ENCODE data around the gene CHI3L2. TPM values are rescaled to one million over a fixed set of nuclear protein-coding genes. Genes with fewer than 3 reads are reported as not detected.

Gene CHI3L2
- total RNA-seq, 1 donor from 2014 or later = not detected

GRCh38 chr1:111202707-111203623 is 24.5 kb upstream of the CHI3L2 start:
- H3K27ac ChIP-seq (ENCODE audit: low read depth, low read length) = no peak overlapping the region
- peak overlapping the region; percentile 17 for H3K4me3 ChIP-seq (ENCODE audit: insufficient read depth, low read depth, low read length)
- peak overlapping the region; percentile 83 for H3K4me2 ChIP-seq (ENCODE audit: low read length)
- no peaks in the 10 kb centered on the region for H3K9me3 ChIP-seq (ENCODE audit: insufficient read depth, low read depth, low read length)
- Mint-ChIP-seq H3K9me3 (ENCODE audit: unreplicated experiment) (peaks cover 4% of the 10 kb centered on the region), H3K4me1 (ENCODE audit: low read depth, unreplicated experiment) (no peaks in the 10 kb centered on the region), H3K36me3 (ENCODE audit: low read depth, unreplicated experiment) (peaks cover 2% of the 10 kb centered on the region), H3K4me3 (ENCODE audit: unreplicated experiment) (no peak overlapping the region), H3K27me3 (ENCODE audit: low read depth, unreplicated experiment) (peaks cover 28% of the 10 kb centered on the region), H3K27ac (ENCODE audit: unreplicated experiment) (no peak overlapping the region)
- H3K9ac ChIP-seq (ENCODE audit: low read length) = no peak overlapping the region
- FAIRE-seq = no peak
- no peaks in the 10 kb centered on the region for H4K20me1 ChIP-seq (ENCODE audit: insufficient read depth, low read length)
- no peak for DNase-seq (ENCODE audit: low read depth)
- H3K4me1 ChIP-seq (ENCODE audit: insufficient read depth, low read length) = peaks cover 5% of the 10 kb centered on the region
- H3K36me3 ChIP-seq (ENCODE audit: insufficient read depth, low read length) = no peaks in the 10 kb centered on the region
- no peak for TF ChIP-seq CTCF (IDR thresholded peaks at IDR 0.05; ENCODE audit: insufficient read depth, low read depth, low read length)
- H3K27me3 ChIP-seq (ENCODE audit: insufficient read depth, low read length) = peaks cover 27% of the 10 kb centered on the region
- H2AFZ ChIP-seq (ENCODE audit: low read depth, low read length) = peak overlapping the region; percentile 56
- H3K79me2 ChIP-seq (ENCODE audit: insufficient read depth, low read length) = no peaks in the 10 kb centered on the region

DNA sequence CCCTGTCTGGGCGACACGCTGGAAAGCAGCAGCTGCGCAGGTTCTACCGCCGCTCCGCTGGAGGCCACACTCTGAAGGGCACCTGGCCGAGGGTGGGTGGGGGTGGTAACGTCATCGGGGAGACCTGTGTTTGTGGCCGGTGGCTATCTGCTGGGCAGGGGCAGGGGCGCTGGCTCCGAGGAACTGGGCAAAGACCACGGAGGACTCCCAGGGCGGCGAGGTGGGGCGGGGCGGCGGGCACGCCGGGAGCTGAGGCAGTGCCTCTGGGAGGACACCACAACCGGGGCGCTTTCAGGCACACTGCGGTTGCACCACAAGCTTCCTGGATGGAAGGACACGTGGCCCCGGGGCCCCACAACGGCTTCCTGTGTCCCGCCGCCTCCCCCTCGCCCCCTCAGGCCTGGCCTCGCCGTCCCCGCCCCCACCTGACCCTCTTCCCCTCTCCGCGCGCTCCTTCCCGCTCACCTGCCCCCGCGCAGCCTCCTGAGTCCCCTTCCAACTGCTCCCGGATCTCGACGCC is 23.8 kb upstream of the CHI3L2 start:
- peaks cover 30% of the 10 kb centered on the region for H3K27me3 ChIP-seq (ENCODE audit: insufficient read depth, low read length)
- peak overlapping the region; percentile 62 for H2AFZ ChIP-seq (ENCODE audit: low read depth, low read length)
- H3K36me3 Mint-ChIP-seq (ENCODE audit: low read depth, unreplicated experiment) = peaks cover 2% of the 10 kb centered on the region
- no peak overlapping the region for H3K27ac ChIP-seq (ENCODE audit: low read depth, low read length)
- TF ChIP-seq EZH2 (IDR thresholded peaks at IDR 0.05; ENCODE audit: insufficient read depth, low read length) (no peak), CTCF (IDR thresholded peaks at IDR 0.05; ENCODE audit: insufficient read depth, low read depth, low read length) (no peak)
- no peaks in the 10 kb centered on the region for H3K36me3 ChIP-seq (ENCODE audit: insufficient read depth, low read length)
- H3K9me3 ChIP-seq (ENCODE audit: insufficient read depth, low read depth, low read length) = no peaks in the 10 kb centered on the region
- peak overlapping the region; percentile 51 for H3K4me3 ChIP-seq (ENCODE audit: insufficient read depth, low read depth, low read length)
- no peak overlapping the region for H3K27ac Mint-ChIP-seq (ENCODE audit: unreplicated experiment)
- no peak overlapping the region for H3K4me3 Mint-ChIP-seq (ENCODE audit: unreplicated experiment)
- H3K4me1 Mint-ChIP-seq (ENCODE audit: low read depth, unreplicated experiment) = no peaks in the 10 kb centered on the region
- no peaks in the 10 kb centered on the region for H3K79me2 ChIP-seq (ENCODE audit: insufficient read depth, low read length)
- no peaks in the 10 kb centered on the region for H4K20me1 ChIP-seq (ENCODE audit: insufficient read depth, low read length)
- H3K27me3 Mint-ChIP-seq (ENCODE audit: low read depth, unreplicated experiment) = peaks cover 23% of the 10 kb centered on the region
- peaks cover 5% of the 10 kb centered on the region for H3K4me1 ChIP-seq (ENCODE audit: insufficient read depth, low read length)
- FAIRE-seq (no peak), DNase-seq (ENCODE audit: low read depth) (peak; percentile 14)
- H3K4me2 ChIP-seq (ENCODE audit: low read length) = peak overlapping the region; percentile 83
- peaks cover 4% of the 10 kb centered on the region for H3K9me3 Mint-ChIP-seq (ENCODE audit: unreplicated experiment)
- H3K9ac ChIP-seq (ENCODE audit: low read length) = peak overlapping the region; percentile 32

Data from astrocyte (in vitro differentiated cells and primary cell).